Natural killer cell (primary cell): ENCODE data around the gene DOCK10. TPM values are rescaled to one million over a fixed set of nuclear protein-coding genes. Genes with fewer than 3 reads are reported as not detected.

ENCODE experiments used
- ATAC-seq, 3 donors: fragments of 150-1000 bp in 2 of 3; fragments of 200-7000 bp in 1 of 3; cut with Tn5 transposase; 1 replicate in 1 of 3; 2 replicates in 2 of 3; pipeline ENCODE4 v1.10.0; 2021; ENCODE audit warnings: mild to moderate bottlenecking in 2 of 3, moderate library complexity in 2 of 3
- DNase-seq, 2 donors: peaks; one replicate each; pipeline versions ENCODE4 v3.0.0 to v3.0.0-alpha.2; 2013 to 2021; ENCODE audit warnings: mixed read lengths in 1 of 2
- H3K27ac ChIP-seq: one replicate; pipeline ENCODE4 v1.5.1; 2013; ENCODE audit warnings: mild to moderate bottlenecking, low read length
- H3K27me3 ChIP-seq: one replicate; pipeline ENCODE4 v1.6.1; 2013; ENCODE audit warnings: low read length; ENCODE audit not compliant: control insufficient read depth, insufficient read depth
- H3K36me3 ChIP-seq: one replicate; pipeline ENCODE4 v1.6.1; 2013; ENCODE audit warnings: low read length; ENCODE audit not compliant: control insufficient read depth, insufficient read depth
- H3K4me1 ChIP-seq: one replicate; pipeline ENCODE4 v1.6.1; 2013; ENCODE audit warnings: low read length; ENCODE audit not compliant: control insufficient read depth, insufficient read depth
- H3K4me3 ChIP-seq: one replicate; pipeline ENCODE4 v1.5.1; 2013; ENCODE audit warnings: low read length
- H3K9me3 ChIP-seq: one replicate; pipeline ENCODE4 v1.6.1; 2013; ENCODE audit warnings: low read length; ENCODE audit not compliant: control insufficient read depth, insufficient read depth
- H3K27ac Mint-ChIP-seq, 2 donors: one replicate each; pipeline ENCODE4 v1.8.0; 2022; ENCODE audit warnings: mild to moderate bottlenecking in 2 of 2, mixed read lengths in 2 of 2, moderate library complexity in 1 of 2
- H3K27me3 Mint-ChIP-seq, 2 donors: one replicate each; pipeline ENCODE4 v1.8.0; 2022; ENCODE audit warnings: low read depth in 2 of 2, mixed read lengths in 2 of 2
- H3K36me3 Mint-ChIP-seq: one replicate; pipeline ENCODE4 v1.8.0; 2022; ENCODE audit warnings: mixed read lengths
- H3K4me1 Mint-ChIP-seq, 2 donors: one replicate each; pipeline ENCODE4 v1.8.0; 2022; ENCODE audit warnings: mixed read lengths in 2 of 2
- H3K4me3 Mint-ChIP-seq: one replicate; pipeline ENCODE4 v1.8.0; 2022; ENCODE audit warnings: mild to moderate bottlenecking, moderate library complexity, mixed read lengths
- H3K9me3 Mint-ChIP-seq, 2 donors: one replicate each; pipeline ENCODE4 v1.8.0; 2022; ENCODE audit warnings: mixed read lengths in 2 of 2
- CTCF ChIP-seq: fragments of 200-600 bp; IDR thresholded peaks from one replicate; pipeline ENCODE4 v1.8.0; 2022; ENCODE audit warnings: antibody characterized with exemption
- WGBS: methylation state at CpG from one replicate; pipeline ENCODE4 v1.1.7; 2013; ENCODE audit warnings: missing lambda C conversion rate; ENCODE audit not compliant: insufficient coverage; 5-methylcytosine and 5-hydroxymethylcytosine counted together
- intact Hi-C: fragments of 100-400 bp; cut with micrococcal nuclease; formaldehyde crosslinking; loops from one replicate; pipeline ENCODE4 v1.14.2; 2022
- total RNA-seq, 4 donors: library from RNA; stranded (reverse); fragments of 120-200 nt in 1 of 4; gene quantifications; one replicate each; pipeline versions ENCODE4 v1.2.3 to v1.2.4, GENCODE V29; 2013 to 2022

Gene DOCK10
- total RNA-seq, 3 donors from 2014 or later (not counting 1 experiment from before 2014, with no cell fraction given): 181 to 213 (median 182) TPM

- no peaks in the 10 kb centered on the region for H3K27me3 ChIP-seq
- Mint-ChIP-seq H3K4me1 (peaks cover 71 to 81% of the 10 kb centered on the region in 2 donors), H3K9me3 (no peaks in the 10 kb centered on the region), H3K27ac (peak overlapping the region; percentile 49 to 73), H3K36me3 (no peaks in the 10 kb centered on the region), H3K4me3 (no peak overlapping the region), H3K27me3 (no peaks in the 10 kb centered on the region)
- ATAC-seq (no peak), DNase-seq (no peak)
- no peak overlapping the region for H3K27ac ChIP-seq
- TF ChIP-seq CTCF: no peak
- 87% methylated on average over 2 of the region's 2 CpGs for WGBS
- H3K9me3 ChIP-seq: no peaks in the 10 kb centered on the region
- H3K4me1 ChIP-seq: peaks cover 43% of the 10 kb centered on the region
- H3K4me3 ChIP-seq: no peak overlapping the region
- H3K36me3 ChIP-seq: no peaks in the 10 kb centered on the region
- intact Hi-C loops: no loop called here
These were observed 100.3 kb downstream of the DOCK10 start for GRCh38 chr2:224941960-224942359.

- no peaks in the 10 kb centered on the region for H3K9me3 Mint-ChIP-seq
- intact Hi-C loops: no loop called here
These were observed 101.7 kb downstream of the DOCK10 start for GRCh38 chr2:224940618-224941017.

GRCh38 chr2:224938651-224939182 is 103.6 kb downstream of the DOCK10 start:
- Mint-ChIP-seq H3K4me1 (peaks cover 65 to 75% of the 10 kb centered on the region in 2 donors), H3K9me3 (no peaks in the 10 kb centered on the region), H3K27me3 (no peaks in the 10 kb centered on the region), H3K4me3 (no peak overlapping the region), H3K36me3 (no peaks in the 10 kb centered on the region), H3K27ac (peak overlapping the region; percentile 49 to 55)
- Histone ChIP-seq H3K9me3 (no peaks in the 10 kb centered on the region), H3K36me3 (peaks cover 3% of the 10 kb centered on the region), H3K27ac (peak overlapping the region; percentile 12), H3K4me3 (no peak overlapping the region), H3K4me1 (peaks cover 28% of the 10 kb centered on the region), H3K27me3 (no peaks in the 10 kb centered on the region)
- WGBS: 57% methylated on average over 5 of the region's 6 CpGs
- no peak for TF ChIP-seq CTCF
- ATAC-seq (peak in 1 of 3 donors; percentile 24), DNase-seq (peak in 1 of 2 donors; percentile 44)
- intact Hi-C loops: no loop called here

More at GRCh38 chr2:224940618-224941017, 101.7 kb downstream of the DOCK10 start:
- H3K27me3 ChIP-seq: no peaks in the 10 kb centered on the region
- Mint-ChIP-seq H3K4me1 (peaks cover 68 to 79% of the 10 kb centered on the region in 2 donors), H3K4me3 (no peak overlapping the region), H3K36me3 (no peaks in the 10 kb centered on the region), H3K27me3 (no peaks in the 10 kb centered on the region), H3K27ac (peak overlapping the region; percentile 21 to 57)
- no CpG with 5 or more reads among the region's 3 CpGs for WGBS
- no peak for TF ChIP-seq CTCF
- ATAC-seq (no peak), DNase-seq (no peak)
- no peak overlapping the region for H3K27ac ChIP-seq
- no peak overlapping the region for H3K4me3 ChIP-seq
- H3K4me1 ChIP-seq: peaks cover 40% of the 10 kb centered on the region
- H3K36me3 ChIP-seq: no peaks in the 10 kb centered on the region
- H3K9me3 ChIP-seq: no peaks in the 10 kb centered on the region

GRCh38 chr2:224937887-224938286 is 104.4 kb downstream of the DOCK10 start:
- Mint-ChIP-seq H3K27me3 (no peaks in the 10 kb centered on the region), H3K4me1 (peaks cover 69 to 78% of the 10 kb centered on the region in 2 donors), H3K9me3 (no peaks in the 10 kb centered on the region), H3K36me3 (no peaks in the 10 kb centered on the region), H3K27ac (peak overlapping the region; percentile 49 to 55), H3K4me3 (peak overlapping the region; percentile 37)
- Histone ChIP-seq H3K9me3 (no peaks in the 10 kb centered on the region), H3K4me3 (no peak overlapping the region), H3K36me3 (peaks cover 3% of the 10 kb centered on the region), H3K4me1 (peaks cover 26% of the 10 kb centered on the region), H3K27ac (peak overlapping the region; percentile 12), H3K27me3 (no peaks in the 10 kb centered on the region)
- DNase-seq (peak in 1 of 2 donors; percentile 29), ATAC-seq (peak in 1 of 3 donors; percentile 37)
- no peak for TF ChIP-seq CTCF
- WGBS: 23% methylated on average over 5 of the region's 5 CpGs
- intact Hi-C loops: no loop called here
